GM12878 (cell line): Measurements from ENCODE around the gene PLAAT3. TPM values are rescaled to one million over a fixed set of nuclear protein-coding genes. Genes with fewer than 3 reads are reported as not detected.
"Not testable (repeated sequence)": the region's sequence is repeated elsewhere in the genome, so short reads cannot be mapped to it uniquely, and the experiment has no call there.

Experiments used
- ATAC-seq: fragments of 200-7000 bp; cut with Tn5 transposase; 3 replicates; pipeline ENCODE4 v1.9.1; 2020; ENCODE audit warnings: mild to moderate bottlenecking, moderate library complexity
- BruUV-seq: library from RNA; stranded (reverse); fragments of 400-500 nt; replicated peaks from 2 replicates; lab custom pipeline; 2021; lab: Mats Ljungman, UMichigan
- CTCF ChIA-PET: fragments of 300-600 bp; sonication (Branson Sonifier 250); formaldehyde crosslinking; extraction: SDS; loops from one replicate; lab custom pipeline; 2021; ENCODE audit warnings: inconsistent platforms; lab: Yijun Ruan, JAX
- POLR2A ChIA-PET: fragments of 350-600 bp; formaldehyde crosslinking; extraction: SDS; loops from one replicate; lab custom pipeline; 2021; ENCODE audit warnings: inconsistent platforms; lab: Charles Lee
- RAD21 ChIA-PET: fragments of 300-600 bp; sonication (Branson Sonifier 250); formaldehyde crosslinking; loops from one replicate; lab custom pipeline; 2023; ENCODE audit warnings: antibody characterized with exemption; ENCODE audit not compliant: unreplicated experiment; lab: Charles Lee
- SMC1A ChIA-PET: fragments of 300-600 bp; sonication (Branson Sonifier 250); formaldehyde crosslinking; loops from one replicate; lab custom pipeline; 2023; ENCODE audit not compliant: unreplicated experiment, uncharacterized antibody; lab: Charles Lee
- DNase-seq: peaks from one replicate; pipeline ENCODE4 v3.0.0-alpha.2; 2011; ENCODE audit warnings: low read depth, low spot score
- FAIRE-seq: peaks from 3 replicates; lab custom pipeline; 2011; peaks lifted over from hg19 to GRCh38; lab: Jason Lieb, UNC
- H2AFZ ChIP-seq: 2 replicates; pipeline ENCODE4 v1.6.0; 2011; ENCODE audit warnings: low read depth, low read length, control low read depth; ENCODE audit not compliant: control insufficient read depth
- H3K27ac ChIP-seq: 2 replicates; pipeline ENCODE4 v1.5.1; 2011; ENCODE audit warnings: control low read depth; ENCODE audit not compliant: control insufficient read depth, insufficient read depth
- H3K27me3 ChIP-seq, 2 experiments: replicated peaks in 1 of 2; 2 replicates each; pipeline versions ENCODE4 v1.6.0 to v1.6.1; 2011; ENCODE audit warnings: low read length in 1 of 2; ENCODE audit not compliant: control insufficient read depth in 2 of 2, insufficient read depth in 2 of 2
- H3K36me3 ChIP-seq, 2 experiments: 2 replicates each; pipeline ENCODE4 v1.5.1; 2011; ENCODE audit warnings: low read length in 1 of 2; ENCODE audit not compliant: control insufficient read depth in 2 of 2, insufficient read depth in 2 of 2
- H3K4me1 ChIP-seq: 2 replicates; pipeline ENCODE4 v1.6.1; 2011; ENCODE audit warnings: mild to moderate bottlenecking, low read length, moderate library complexity, mixed read lengths; ENCODE audit not compliant: control insufficient read depth, insufficient read depth
- H3K4me2 ChIP-seq: 2 replicates; pipeline ENCODE4 v1.6.0; 2011; ENCODE audit warnings: control low read depth; ENCODE audit not compliant: control insufficient read depth, insufficient read depth
- H3K4me3 ChIP-seq: fragments of 200-600 bp; sonication (generic); 2 replicates; pipeline ENCODE4 v1.5.1; 2016
- H3K79me2 ChIP-seq: 2 replicates; pipeline ENCODE4 v1.6.0; 2011; ENCODE audit warnings: low read length; ENCODE audit not compliant: control insufficient read depth, insufficient read depth
- H3K9ac ChIP-seq: 2 replicates; pipeline ENCODE4 v1.8.0; 2011; ENCODE audit warnings: low read length, control low read depth, mixed read lengths; ENCODE audit not compliant: control insufficient read depth, insufficient read depth
- H3K9me3 ChIP-seq: replicated peaks from 3 replicates; pipeline ENCODE4 v1.5.1; 2011; ENCODE audit warnings: mild to moderate bottlenecking, low read length; ENCODE audit not compliant: control insufficient read depth, insufficient read depth
- H4K20me1 ChIP-seq: 2 replicates; pipeline ENCODE4 v1.6.0; 2011; ENCODE audit not compliant: control insufficient read depth, insufficient read depth
- EED ChIP-seq: sonication (generic); IDR thresholded peaks from 2 replicates; pipeline ENCODE4 v1.6.1; 2016; ENCODE audit warnings: antibody characterized with exemption, low read depth
- EZH2 ChIP-seq: IDR thresholded peaks from 2 replicates; pipeline ENCODE4 v1.6.1; 2012; ENCODE audit warnings: low read depth, mild to moderate bottlenecking, control low read depth, inconsistent platforms, low read length, borderline replicate concordance; ENCODE audit not compliant: control insufficient read depth
- NR2F1 ChIP-seq: fragments of 450-650 bp; conservative IDR thresholded peaks from 2 replicates; pipeline ENCODE4 v1.6.1; 2017; ENCODE audit warnings: mild to moderate bottlenecking
- TBL1XR1 ChIP-seq: IDR thresholded peaks from 2 replicates; pipeline ENCODE4 v1.6.1; 2012; ENCODE audit warnings: low read depth, low read length, improper control_type of control experiment
- WGBS: methylation state at CpG from one replicate; pipeline ENCODE4 v1.1.6; 2016; ENCODE audit warnings: low lambda C conversion rate; ENCODE audit not compliant: insufficient replicate concordance, insufficient coverage; ENCODE audit errors: missing lambda C conversion rate; 5-methylcytosine and 5-hydroxymethylcytosine counted together
- in situ Hi-C: fragments of 300-500 bp; cut with MboI; formaldehyde crosslinking; loops from 9 replicates; pipeline ENCODE4 v1.14.3; 2018; ENCODE audit warnings: mixed read lengths
- intact Hi-C: fragments of 100-400 bp; cut with micrococcal nuclease; formaldehyde crosslinking; loops from one replicate; pipeline ENCODE4 v1.14.2; 2022; ENCODE audit not compliant: unreplicated experiment
- polyA plus RNA-seq, 11 experiments: library from polyadenylated mRNA; depleted of rRNA in 4 of 11; unstranded in 6 of 11; stranded (reverse) in 5 of 11; fragments of >200 nt; fragmentation: Nextera tagmentation in 4 of 11; fragmentation: Illumina TruSeq in 1 of 11; extraction: Ambion mirVana in 4 of 11; extraction: Trizol in 1 of 11; gene quantifications; 1 replicate in 1 of 11; 2 replicates in 10 of 11; pipeline versions ENCODE4 v1.2.1 to v1.2.3, GENCODE V29; 2011 to 2016; ENCODE audit warnings: inconsistent platforms in 2 of 11, missing spikeins in 2 of 11, low read depth in 1 of 11
- total RNA-seq, 4 experiments: library from RNA; depleted of rRNA in 3 of 4; stranded (reverse); fragments of >200 nt in 3 of 4; fragmentation: Illumina TruSeq in 1 of 4; extraction: Trizol in 1 of 4; gene quantifications; 2 replicates each; pipeline versions ENCODE4 v1.2.1 to v1.2.3, GENCODE V29; 2013 to 2021
- TF ChIP-seq, protein P1 (sequence below): fragments of 450-650 bp; formaldehyde crosslinking; IDR thresholded peaks from 2 replicates; pipeline ENCODE4 v1.4.0; 2022; ENCODE audit warnings: mild to moderate bottlenecking, moderate library complexity
- TF ChIP-seq, protein P2 (sequence below): fragments of 450-650 bp; IDR thresholded peaks from 2 replicates; pipeline ENCODE4 v1.6.1; 2018; ENCODE audit warnings: borderline replicate concordance, mild to moderate bottlenecking; ENCODE audit not compliant: partially characterized antibody

PLAAT3 gene
- total and polyA plus RNA-seq, 10 of the 15 experiments (the other 5 are each of a cell fraction or from before 2014, with no cell fraction given): 4.8 to 37.0 (median 14.8) TPM

DNA sequence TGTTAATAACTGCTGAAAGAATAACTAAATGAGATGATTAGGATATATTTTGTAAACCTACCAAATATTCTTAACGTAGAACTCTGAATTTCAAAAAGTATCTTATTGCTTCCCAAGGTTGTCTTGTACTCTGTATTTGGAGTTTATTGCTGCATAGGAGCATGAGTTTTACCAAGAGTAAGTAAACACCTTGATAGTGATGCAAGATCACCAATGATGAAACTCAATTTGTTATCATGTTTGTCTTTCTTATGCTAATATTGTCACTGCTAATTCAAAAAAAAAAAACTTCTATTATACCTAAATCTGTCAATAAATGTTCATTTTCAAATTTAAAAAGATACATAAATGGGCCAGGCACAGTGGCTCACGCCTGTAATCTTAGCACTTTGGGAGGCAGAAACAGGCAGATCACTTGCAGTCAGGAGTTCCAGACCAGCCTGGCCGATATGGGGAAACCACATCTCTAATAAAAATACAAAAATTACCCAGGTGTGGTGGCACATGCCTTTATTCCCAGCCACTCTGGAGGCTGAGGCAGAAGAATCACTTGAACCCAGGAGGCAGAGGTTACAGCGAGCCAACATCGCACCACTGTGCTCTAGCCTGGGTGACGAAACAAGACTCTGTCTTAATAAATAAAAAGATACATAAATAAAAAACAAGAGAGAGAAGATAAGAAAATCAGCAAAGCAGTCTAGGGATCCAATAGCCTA, 27.6 kb downstream of the PLAAT3 start (continued):
- TF ChIP-seq, protein P1, sequence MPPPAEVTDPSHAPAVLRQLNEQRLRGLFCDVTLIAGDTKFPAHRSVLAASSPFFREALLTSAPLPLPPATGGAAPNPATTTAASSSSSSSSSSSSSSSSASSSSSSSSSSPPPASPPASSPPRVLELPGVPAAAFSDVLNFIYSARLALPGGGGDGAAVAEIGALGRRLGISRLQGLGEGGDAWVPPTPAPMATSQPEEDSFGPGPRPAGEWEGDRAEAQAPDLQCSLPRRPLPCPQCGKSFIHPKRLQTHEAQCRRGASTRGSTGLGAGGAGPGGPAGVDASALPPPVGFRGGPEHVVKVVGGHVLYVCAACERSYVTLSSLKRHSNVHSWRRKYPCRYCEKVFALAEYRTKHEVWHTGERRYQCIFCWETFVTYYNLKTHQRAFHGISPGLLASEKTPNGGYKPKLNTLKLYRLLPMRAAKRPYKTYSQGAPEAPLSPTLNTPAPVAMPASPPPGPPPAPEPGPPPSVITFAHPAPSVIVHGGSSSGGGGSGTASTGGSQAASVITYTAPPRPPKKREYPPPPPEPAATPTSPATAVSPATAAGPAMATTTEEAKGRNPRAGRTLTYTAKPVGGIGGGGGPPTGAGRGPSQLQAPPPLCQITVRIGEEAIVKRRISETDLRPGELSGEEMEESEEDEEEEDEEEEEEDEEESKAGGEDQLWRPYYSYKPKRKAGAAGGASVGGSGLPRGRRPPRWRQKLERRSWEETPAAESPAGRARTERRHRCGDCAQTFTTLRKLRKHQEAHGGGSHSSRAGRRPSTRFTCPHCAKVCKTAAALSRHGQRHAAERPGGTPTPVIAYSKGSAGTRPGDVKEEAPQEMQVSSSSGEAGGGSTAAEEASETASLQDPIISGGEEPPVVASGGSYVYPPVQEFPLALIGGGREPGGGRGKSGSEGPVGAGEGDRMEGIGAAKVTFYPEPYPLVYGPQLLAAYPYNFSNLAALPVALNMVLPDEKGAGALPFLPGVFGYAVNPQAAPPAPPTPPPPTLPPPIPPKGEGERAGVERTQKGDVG (CRISPR knock-in tag): no peak
- TF ChIP-seq, protein P2, sequence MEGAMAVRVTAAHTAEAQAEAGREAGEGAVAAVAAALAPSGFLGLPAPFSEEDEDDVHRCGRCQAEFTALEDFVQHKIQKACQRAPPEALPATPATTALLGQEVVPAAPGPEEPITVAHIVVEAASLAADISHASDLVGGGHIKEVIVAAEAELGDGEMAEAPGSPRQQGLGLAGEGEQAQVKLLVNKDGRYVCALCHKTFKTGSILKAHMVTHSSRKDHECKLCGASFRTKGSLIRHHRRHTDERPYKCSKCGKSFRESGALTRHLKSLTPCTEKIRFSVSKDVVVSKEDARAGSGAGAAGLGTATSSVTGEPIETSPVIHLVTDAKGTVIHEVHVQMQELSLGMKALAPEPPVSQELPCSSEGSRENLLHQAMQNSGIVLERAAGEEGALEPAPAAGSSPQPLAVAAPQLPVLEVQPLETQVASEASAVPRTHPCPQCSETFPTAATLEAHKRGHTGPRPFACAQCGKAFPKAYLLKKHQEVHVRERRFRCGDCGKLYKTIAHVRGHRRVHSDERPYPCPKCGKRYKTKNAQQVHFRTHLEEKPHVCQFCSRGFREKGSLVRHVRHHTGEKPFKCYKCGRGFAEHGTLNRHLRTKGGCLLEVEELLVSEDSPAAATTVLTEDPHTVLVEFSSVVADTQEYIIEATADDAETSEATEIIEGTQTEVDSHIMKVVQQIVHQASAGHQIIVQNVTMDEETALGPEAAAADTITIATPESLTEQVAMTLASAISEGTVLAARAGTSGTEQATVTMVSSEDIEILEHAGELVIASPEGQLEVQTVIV: no peak

DNA sequence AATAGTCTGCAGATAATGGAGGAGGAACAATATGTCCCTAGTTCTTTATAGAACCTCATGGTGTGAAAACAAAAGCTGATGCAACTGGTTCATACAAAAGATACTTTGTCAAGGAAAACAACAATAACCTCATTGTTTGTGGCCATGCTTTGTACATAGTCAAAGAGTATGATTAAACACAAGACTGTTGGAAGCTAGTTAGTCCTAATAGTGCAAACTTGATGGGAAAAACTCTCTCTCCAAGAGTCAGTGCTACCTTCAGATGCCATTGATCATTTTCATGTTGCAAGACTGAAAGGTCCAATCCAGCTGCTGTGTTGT, 30.9 kb downstream of the PLAAT3 start:
- intact Hi-C loops (no loop called here), in situ Hi-C loops (no loop called here)
- no peak overlapping the region for H2AFZ ChIP-seq
- ChIA-PET RAD21 (no interaction called here), CTCF (interaction anchor here (1.1 to 1.2 kb wide), 2 partner anchors 11 to 47 kb away, joined by 3 read pairs; partner anchors contain the start of gene PLAAT4), POLR2A (no interaction called here), SMC1A (interaction anchor here (1.0 to 1.2 kb wide), 3 partner anchors 10 to 32 kb away, joined by 3 to 4 read pairs (median 3); no protein-coding TSS in a partner anchor)
- no peak overlapping the region for H3K4me3 ChIP-seq
- ATAC-seq (no peak), FAIRE-seq (no peak), DNase-seq (no peak)
- TF ChIP-seq NR2F1: no peak
- TF ChIP-seq TBL1XR1: no peak
- no peak for TF ChIP-seq EED
- TF ChIP-seq EZH2: no peak
- no peaks in the 10 kb centered on the region for H3K36me3 ChIP-seq
- H3K9ac ChIP-seq: no peak overlapping the region
- H3K9me3 ChIP-seq: peaks cover 8% of the 10 kb centered on the region
- no peaks in the 10 kb centered on the region for H3K27me3 ChIP-seq
- no peaks in the 10 kb centered on the region for H4K20me1 ChIP-seq
- no peak overlapping the region for H3K27ac ChIP-seq
- no peak overlapping the region for H3K4me2 ChIP-seq
- no TSS peak for BruUV-seq
- H3K79me2 ChIP-seq: no peaks in the 10 kb centered on the region
- 0 out of 2 replicates have a peak, but pooled peaks cover 3% of the 10 kb centered on the region for H3K4me1 ChIP-seq

DNA sequence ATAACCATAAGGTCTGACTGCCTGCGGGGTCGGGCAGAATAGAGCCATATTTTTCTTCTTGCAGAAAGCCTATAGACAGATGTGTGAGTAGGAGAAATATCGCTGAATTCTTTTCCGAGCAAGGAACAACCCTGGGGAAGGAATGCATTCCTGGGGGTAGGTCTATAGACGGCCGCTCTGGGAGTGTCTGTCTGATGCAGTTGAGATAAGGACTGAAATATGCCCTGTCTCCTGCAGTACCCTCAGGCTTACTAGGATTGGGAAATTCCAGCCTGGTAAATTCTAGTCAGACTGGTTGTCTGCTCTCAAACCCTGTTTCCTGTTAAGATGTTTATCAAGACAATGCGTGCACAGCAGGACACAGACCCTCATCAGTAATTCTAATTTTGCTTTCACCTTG, 33.0 kb downstream of the PLAAT3 start:
- BruUV-seq, H3K4me2 ChIP-seq, ATAC-seq, DNase-seq, intact Hi-C loops, H3K27ac ChIP-seq, in situ Hi-C loops, CTCF ChIA-PET, H2AFZ ChIP-seq, H3K9ac ChIP-seq, POLR2A ChIA-PET, H4K20me1 ChIP-seq, H3K36me3 ChIP-seq, H3K4me3 ChIP-seq, RAD21 ChIA-PET, H3K79me2 ChIP-seq, H3K4me1 ChIP-seq, H3K27me3 ChIP-seq, H3K9me3 ChIP-seq, FAIRE-seq: not testable (repeated sequence)
- SMC1A ChIA-PET: interaction anchor here (1.7 kb wide), 1 partner anchor 52 kb away, joined by 4 read pairs; no protein-coding TSS in a partner anchor
- 78% methylated on average over 7 of the region's 7 CpGs for WGBS
